Activated CD8-positive, alpha-beta memory T cell treated with anti-CD3 and anti-CD28 coated beads for 1 hour (primary cell): ENCODE results near the gene DLG1.
A peak's percentile ranks its signal among the peaks of the same experiment; 100 is the strongest.

Experiments used
- DNase-seq, 2 donors: peaks; one replicate each; pipeline ENCODE4 v3.0.0-alpha.2; 2020; ENCODE audit warnings: low read depth in 1 of 2; ENCODE audit errors: extremely low read depth in 1 of 2

Gene DLG1

DNA sequence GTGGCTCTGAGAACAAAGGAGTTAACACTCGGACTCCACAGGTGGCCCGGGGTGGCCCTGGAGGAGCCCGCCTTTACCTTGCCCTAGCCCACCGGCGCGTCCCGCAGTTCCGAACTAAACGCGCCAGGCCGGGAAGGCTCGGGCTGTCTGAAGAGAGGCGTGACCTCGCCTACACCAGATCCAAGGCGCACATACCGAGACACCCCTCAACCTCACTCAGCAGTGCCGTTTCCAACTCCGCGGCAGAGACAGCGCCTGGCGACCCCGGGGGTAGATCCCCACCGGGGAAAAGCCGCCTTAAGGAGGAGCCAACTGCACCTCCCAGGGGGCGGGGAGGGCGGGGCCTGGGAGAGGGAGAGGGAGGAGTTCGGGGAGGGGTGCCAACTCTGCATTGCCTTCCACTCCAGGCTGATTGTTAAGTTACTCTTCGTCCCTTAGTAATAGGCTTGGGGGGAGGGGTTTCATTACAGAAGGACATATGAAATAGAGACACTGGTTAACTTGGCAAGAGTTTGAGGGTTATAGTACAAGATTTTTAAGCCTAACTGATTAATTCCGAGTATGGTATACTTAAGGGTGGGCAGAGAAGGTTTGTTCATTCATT is at the start of gene DLG1:
DLG1 (minus strand) TSS at position 272 of the 604 bp plus-strand sequence. CDS start 1,408 bp downstream, outside the sequence.
- DNase-seq: peak; percentile 42 to 71

DNA sequence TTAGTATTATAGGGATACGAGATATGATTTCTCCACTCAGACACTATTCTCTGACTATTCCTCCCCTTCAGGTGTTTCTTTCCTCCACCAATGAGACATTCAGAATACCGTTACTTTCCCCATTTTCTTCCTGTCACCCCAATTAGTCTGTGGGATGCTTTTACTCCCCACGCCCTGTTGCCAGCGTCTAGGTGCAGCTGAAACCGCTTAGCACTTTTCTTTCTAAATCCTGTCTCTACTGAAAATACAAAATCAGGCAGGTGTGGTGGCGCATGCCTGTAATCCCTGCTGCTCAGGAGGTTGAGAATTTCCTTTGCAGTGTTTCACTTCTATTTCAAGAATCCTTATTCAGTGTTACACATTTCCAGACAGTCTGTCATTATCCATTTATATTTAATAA is 49.6 kb upstream of the DLG1 start:
- no peak for DNase-seq

- DNase-seq: no peak
Observed at GRCh38 chr3:197345390-197345789, 47.0 kb upstream of the DLG1 start.

GRCh38 chr3:197344582-197345318 is 46.3 kb upstream of the DLG1 start:
- no peak for DNase-seq

- DNase-seq: no peak
Observed at GRCh38 chr3:197343656-197344408, 45.4 kb upstream of the DLG1 start.

DNA sequence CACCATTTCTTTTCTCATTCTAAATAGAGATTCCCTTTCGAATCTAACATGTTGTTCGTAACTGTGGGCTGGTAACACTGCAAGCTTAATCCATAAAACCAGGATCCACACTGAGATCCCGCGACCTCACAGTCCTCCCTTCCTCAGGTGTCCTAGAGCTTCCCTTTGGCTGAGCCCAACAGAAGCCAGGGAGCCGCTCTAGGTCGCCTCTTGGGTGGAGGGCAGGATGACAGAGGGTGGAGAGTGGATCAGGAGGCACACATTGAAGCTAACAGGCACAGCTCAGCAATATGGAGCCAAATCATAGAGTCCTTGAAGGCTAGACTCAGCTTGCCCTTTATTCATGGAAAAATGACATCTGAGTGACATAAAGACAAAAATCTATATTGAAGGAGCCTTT is 44.7 kb upstream of the DLG1 start:
- DNase-seq: no peak

DNA sequence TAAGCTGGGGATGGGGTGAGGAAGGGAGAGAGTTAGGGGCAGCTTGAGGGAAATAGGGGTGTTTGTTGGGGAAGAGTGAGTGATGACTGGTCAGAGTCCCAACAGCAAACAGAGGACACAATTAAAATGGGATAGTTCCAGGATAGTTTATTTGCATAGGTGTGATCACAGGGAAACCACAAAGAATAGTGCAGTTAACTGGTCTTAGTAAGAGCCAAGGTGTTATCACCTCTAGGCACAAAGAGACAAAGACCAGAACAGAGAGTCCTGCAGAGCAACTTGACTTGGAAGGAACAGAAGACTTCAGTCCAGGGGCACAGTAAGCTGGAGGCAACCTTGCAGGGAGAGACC is 42.1 kb upstream of the DLG1 start:
- no peak for DNase-seq

GRCh38 chr3:197339841-197340520 is 41.6 kb upstream of the DLG1 start:
- no peak for DNase-seq

- no peak for DNase-seq
Observed at GRCh38 chr3:197338586-197338985, 40.2 kb upstream of the DLG1 start.

DNA sequence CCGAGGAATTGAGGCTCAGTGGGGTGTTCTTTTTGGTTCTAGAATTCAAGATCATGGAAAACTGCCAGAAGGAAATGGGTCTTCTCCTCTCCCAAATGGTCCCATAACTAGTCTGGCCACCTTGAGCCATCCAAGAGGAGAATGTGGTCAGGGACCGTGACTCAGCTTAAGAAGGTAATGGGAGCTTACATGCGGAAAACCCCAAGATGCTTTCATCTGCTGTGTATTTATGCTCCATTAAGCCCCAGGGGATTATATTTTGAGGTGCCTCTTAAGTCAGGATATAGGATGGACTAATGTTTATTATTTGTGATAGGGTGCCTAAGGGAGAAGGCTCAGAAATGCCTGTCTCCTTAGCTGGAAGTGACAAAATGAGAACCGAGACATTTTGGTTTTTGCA is 39.2 kb upstream of the DLG1 start:
- no peak for DNase-seq

DNA sequence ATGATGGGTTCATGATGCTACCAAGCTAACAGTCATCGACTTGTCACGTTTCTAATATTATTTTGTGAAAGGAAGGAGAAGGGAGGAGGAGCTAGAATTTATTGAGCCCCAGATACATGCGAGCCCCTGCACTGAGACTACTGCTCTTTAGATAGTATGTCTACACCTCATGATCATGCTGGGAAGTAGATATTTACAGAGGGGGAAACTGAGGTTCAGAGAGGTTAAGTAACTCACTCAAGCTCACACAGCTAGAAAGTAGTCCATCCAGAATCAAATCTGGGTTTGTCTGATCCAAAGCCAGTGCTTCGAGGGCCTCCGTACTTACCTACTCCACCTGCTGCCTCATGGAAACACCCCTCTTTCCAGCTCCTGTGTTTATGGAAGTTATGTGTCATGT is 38.8 kb upstream of the DLG1 start:
- DNase-seq: no peak

DNA sequence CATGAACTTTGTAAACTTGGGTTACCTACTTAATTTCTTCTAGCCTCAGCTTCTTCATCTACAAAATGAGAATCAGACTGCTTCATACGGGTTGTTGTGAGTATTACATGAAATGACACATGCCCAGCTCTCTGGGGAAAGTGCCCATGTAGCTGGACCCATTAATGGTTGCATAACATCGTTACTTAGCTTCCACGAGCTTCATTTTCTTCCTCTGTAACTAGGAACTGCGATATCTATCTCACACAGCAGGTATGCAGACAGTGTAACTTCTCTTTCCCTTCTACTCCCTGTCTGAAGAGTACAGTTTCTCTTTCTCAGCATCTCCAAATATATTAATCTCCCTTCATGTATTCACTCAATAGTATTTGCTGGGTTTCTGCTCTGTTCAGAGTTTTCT is 37.9 kb upstream of the DLG1 start:
- no peak for DNase-seq

DNA sequence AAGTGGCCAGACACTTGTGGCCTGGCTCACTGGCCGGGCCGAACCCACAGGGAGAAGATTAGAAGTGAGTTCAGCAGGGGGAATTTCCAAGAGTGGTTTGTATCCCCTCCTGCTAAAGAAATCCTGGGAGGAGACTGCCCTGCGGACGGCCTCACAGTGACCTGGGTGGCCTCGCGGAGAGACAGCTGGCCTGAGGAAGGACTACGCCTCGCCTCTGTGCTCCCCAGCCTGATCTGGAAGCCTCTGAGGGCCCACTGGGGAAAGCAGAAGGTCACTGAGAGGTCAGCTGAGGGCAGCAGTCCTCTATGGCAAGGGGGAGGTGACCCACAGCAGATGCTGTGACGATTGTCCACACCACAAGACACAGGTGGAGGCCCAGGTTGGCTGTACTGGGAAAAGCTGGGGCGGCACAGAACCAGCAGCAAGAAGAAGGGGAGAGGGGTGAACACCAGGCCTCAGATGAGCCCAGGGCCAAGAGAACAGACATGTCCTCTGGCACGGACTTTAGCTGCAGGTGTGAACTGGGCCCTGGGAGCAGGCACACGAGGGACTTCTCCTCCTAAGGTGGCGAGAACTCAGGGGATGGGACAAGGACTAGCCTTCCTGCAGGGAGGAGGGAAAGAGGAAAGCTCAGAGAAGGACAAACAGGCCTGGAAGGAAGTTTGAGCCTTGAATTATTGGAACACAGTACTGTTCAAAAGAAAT is 37.2 kb upstream of the DLG1 start:
- no peak for DNase-seq

GRCh38 chr3:197333901-197334639 is 35.7 kb upstream of the DLG1 start:
- no peak for DNase-seq

DNA sequence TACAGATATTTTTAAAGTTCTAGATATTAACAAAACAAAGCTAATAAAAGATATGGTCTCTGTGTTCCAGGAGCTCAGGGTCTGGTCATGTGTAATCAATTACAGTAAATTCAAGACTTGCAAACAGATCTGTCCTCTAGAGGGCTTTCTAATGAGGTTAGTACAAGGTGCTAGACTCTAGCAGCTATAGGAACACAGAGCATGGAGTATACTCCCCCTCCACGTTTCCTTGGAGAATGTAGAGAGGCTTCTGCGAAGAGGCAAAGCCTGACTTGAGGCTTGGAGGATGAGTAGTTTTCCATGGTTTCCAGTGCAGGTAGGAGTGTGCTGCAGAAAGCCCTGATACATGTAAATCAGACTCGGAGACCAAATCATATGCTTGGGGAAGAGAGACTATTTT is 32.7 kb upstream of the DLG1 start:
- no peak for DNase-seq

DNA sequence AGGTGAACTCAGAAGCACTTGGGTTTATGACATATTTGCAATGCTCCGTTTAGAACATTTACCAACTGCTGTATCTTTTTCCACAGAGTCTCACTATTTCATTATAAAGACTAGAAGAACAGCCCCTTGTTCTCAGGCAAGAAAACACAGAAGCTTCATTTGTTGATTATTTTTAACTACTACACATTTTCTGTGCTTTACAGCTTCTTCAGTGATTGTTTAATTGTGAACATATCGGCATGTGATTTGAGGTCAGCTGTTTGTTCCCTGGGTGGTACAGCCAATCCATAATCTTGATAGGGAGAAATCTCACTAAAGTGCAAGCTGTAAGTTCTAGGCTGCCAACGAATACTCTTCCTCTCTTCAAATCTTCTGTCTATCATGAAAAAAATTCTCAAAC is 31.0 kb upstream of the DLG1 start:
- DNase-seq: no peak

- no peak for DNase-seq
Observed at GRCh38 chr3:197328198-197328597, 29.8 kb upstream of the DLG1 start.

DNA sequence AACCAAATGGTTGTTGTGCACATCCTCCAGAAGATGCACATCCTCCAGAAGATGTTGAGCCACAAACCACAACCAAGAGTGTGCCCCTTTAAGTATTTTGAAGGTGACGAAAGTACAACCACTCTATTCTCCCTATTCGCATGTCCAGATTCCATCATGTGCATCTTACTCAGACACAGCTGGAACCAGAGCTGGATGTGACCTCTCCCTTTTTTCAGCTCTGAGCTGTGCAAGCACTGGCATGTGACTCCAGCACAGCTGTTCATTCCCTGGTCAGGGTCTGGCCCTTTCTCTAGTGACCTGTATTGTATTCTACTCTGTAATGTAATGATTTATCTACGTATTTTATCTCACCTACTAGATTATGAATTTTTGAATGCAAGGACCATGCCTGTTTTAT is 29.3 kb upstream of the DLG1 start:
- DNase-seq: no peak

DNA sequence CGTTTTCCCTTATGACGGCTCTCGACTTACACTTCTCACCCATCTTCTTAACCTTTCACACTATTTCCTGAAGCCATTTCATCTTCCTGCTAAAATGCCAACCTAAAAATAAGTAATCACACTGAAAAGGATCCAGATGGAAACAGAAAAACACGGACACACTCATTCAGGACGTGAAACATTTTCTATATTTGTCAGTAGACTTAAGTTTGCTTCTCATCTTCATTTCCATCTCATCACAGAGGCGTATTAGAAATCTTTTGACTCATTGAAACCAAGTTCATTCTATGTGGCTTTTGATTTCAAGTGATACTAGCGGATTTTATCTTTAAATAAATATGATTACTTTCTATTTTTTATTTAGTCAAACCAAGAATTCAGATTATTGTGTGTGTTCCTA is 27.4 kb upstream of the DLG1 start:
- no peak for DNase-seq

DNA sequence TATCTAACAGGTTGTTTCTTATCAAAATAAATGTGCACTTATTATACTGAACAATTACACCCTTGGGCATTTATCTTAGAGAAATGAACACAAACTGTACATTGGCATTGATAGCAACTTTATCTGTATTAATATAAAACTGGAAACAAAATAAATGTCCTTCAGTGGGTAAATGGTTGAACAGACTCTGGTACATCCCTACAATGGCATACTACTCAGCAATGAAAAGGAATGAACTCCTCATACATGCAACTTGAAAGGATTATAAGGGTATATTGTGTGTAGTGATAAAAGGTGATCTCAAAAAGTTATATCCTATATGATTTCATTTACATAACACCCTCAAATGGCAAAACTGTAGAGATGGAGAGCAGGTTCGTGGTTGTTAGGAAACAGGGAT is 23.7 kb upstream of the DLG1 start:
- DNase-seq: no peak
